Testis (tissue), 3 donors: ENCODE measurements around the gene CELF2. TPM values are rescaled to one million over a fixed set of nuclear protein-coding genes. Genes with fewer than 3 reads are reported as not detected.
A peak's percentile ranks its signal among the peaks of the same experiment; 100 is the strongest.
"Not testable (repeated sequence)": the region's sequence is repeated elsewhere in the genome, so short reads cannot be mapped to it uniquely, and the experiment has no call there.

ENCODE experiments used
- DNase-seq: peaks from one replicate; pipeline ENCODE4 v3.0.0-alpha.2; 2019
- H3K27ac ChIP-seq, 2 donors: fragments of 200-600 bp; sonication (generic); one replicate each; pipeline ENCODE4 v1.5.1; 2019
- H3K27me3 ChIP-seq: fragments of 200-600 bp; sonication (generic); one replicate; pipeline ENCODE4 v1.5.1; 2019
- H3K36me3 ChIP-seq: fragments of 200-600 bp; sonication (generic); one replicate; pipeline ENCODE4 v1.5.1; 2017; ENCODE audit warnings: low read depth; ENCODE audit errors: missing control alignments
- H3K4me1 ChIP-seq: fragments of 200-600 bp; sonication (generic); one replicate; pipeline ENCODE4 v1.5.1; 2019
- H3K4me3 ChIP-seq, 2 donors: fragments of 200-600 bp; sonication (generic); one replicate each; pipeline ENCODE4 v1.5.1; 2017 to 2019
- H3K9me3 ChIP-seq: fragments of 200-600 bp; sonication (generic); one replicate; pipeline ENCODE4 v1.5.1; 2017
- CTCF ChIP-seq, 3 experiments: fragments of 450-650 bp in 2 of 3; fragments of 200-600 bp in 1 of 3; sonication (generic) in 1 of 3; IDR thresholded peaks; one replicate each; pipeline ENCODE4 v1.5.1; 2016 to 2019; ENCODE audit warnings: antibody characterized with exemption in 3 of 3, mild to moderate bottlenecking in 2 of 3, moderate library complexity in 1 of 3
- POLR2A ChIP-seq: fragments of 450-650 bp; IDR thresholded peaks from one replicate; pipeline ENCODE4 v1.6.1; 2017; ENCODE audit warnings: antibody characterized with exemption, mild to moderate bottlenecking, moderate library complexity
- WGBS, 2 donors: methylation state at CpG; one replicate each; pipeline ENCODE4 v1.1.5; 2018; 5-methylcytosine and 5-hydroxymethylcytosine counted together
- intact Hi-C: fragments of 100-400 bp; cut with DNase I; formaldehyde crosslinking; loops from one replicate; pipeline ENCODE4 v1.15.1; 2023; ENCODE audit warnings: low total_unique reads
- polyA plus RNA-seq: library from polyadenylated mRNA; stranded (reverse); fragments of 350-450 nt; fragmentation: Illumina TruSeq; extraction: RNeasy Lipid Tissue Mini Kit (QIAGEN cat#74804); gene quantifications from one replicate; pipeline ENCODE4 v1.2.3, GENCODE V29; 2014; ENCODE audit warnings: low read depth, low replicate concordance; ENCODE audit not compliant: insufficient read depth
- total RNA-seq, 2 donors: library from RNA; depleted of rRNA; stranded (reverse); fragments of >200 nt; gene quantifications; one replicate each; pipeline ENCODE4 v1.2.3, GENCODE V29; 2016

The CELF2 gene
- total and polyA plus RNA-seq, 3 donors from 2014 or later: 17.5 to 41.6 (median 27.8) TPM

- 86 to 91% methylated on average over 5 of the region's 5 CpGs for WGBS, 2 donors
- no peak for DNase-seq
- Histone ChIP-seq H3K36me3 (no peaks in the 10 kb centered on the region), H3K27ac (no peak overlapping the region), H3K4me1 (no peaks in the 10 kb centered on the region), H3K9me3 (no peaks in the 10 kb centered on the region), H3K27me3 (no peaks in the 10 kb centered on the region), H3K4me3 (no peak overlapping the region)
- intact Hi-C loops: no loop called here
- TF ChIP-seq CTCF (IDR thresholded peaks at IDR 0.05) (no peak), POLR2A (no peak)
Observed at GRCh38 chr10:11341283-11341960, 323.8 kb downstream of the CELF2 start.

DNA sequence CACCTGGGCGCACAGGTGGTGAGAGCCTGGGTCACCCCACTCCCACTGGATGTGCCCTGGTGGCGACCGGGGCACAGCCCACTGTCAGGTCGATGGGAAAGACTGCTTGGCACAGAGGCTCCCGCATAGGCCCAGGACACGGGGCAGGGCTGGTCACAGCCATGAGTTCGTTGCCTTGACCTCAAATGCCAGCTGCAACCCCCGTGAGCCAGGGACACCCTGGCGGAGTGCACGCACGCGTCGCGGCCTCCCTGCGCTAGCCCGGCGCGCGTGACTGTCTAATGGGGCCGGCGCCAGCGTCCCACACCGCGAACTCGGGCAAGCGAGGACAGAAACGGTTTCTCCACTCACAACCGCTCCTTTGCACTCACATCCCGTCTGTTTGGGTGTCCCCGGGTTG is 326.4 kb downstream of the CELF2 start:
- H3K27ac ChIP-seq: no peak overlapping the region
- H3K9me3 ChIP-seq: no peaks in the 10 kb centered on the region
- H3K4me1 ChIP-seq: no peaks in the 10 kb centered on the region
- H3K36me3 ChIP-seq: no peaks in the 10 kb centered on the region
- no peaks in the 10 kb centered on the region for H3K27me3 ChIP-seq
- DNase-seq: no peak
- TF ChIP-seq POLR2A (no peak), CTCF (IDR thresholded peaks at IDR 0.05) (no peak)
- intact Hi-C loops: no loop called here
- peak overlapping the region; percentile 46 to 47 for H3K4me3 ChIP-seq
- WGBS, 2 donors: 79 to 87% methylated on average over 7 to 30 of the region's 30 CpGs

- Histone ChIP-seq H3K27ac (no peak overlapping the region), H3K4me3 (peak overlapping the region; percentile 46 to 47), H3K4me1 (no peaks in the 10 kb centered on the region), H3K9me3 (no peaks in the 10 kb centered on the region), H3K27me3 (no peaks in the 10 kb centered on the region), H3K36me3 (no peaks in the 10 kb centered on the region)
- WGBS, 2 donors: 70 to 79% methylated on average over 20 to 28 of the region's 28 CpGs
- peak; percentile 72 for DNase-seq
- intact Hi-C loops: no loop called here
- TF ChIP-seq CTCF (IDR thresholded peaks at IDR 0.05): no peak
- no peak for TF ChIP-seq POLR2A
Observed at GRCh38 chr10:11344550-11344949, 326.9 kb downstream of the CELF2 start.

DNA sequence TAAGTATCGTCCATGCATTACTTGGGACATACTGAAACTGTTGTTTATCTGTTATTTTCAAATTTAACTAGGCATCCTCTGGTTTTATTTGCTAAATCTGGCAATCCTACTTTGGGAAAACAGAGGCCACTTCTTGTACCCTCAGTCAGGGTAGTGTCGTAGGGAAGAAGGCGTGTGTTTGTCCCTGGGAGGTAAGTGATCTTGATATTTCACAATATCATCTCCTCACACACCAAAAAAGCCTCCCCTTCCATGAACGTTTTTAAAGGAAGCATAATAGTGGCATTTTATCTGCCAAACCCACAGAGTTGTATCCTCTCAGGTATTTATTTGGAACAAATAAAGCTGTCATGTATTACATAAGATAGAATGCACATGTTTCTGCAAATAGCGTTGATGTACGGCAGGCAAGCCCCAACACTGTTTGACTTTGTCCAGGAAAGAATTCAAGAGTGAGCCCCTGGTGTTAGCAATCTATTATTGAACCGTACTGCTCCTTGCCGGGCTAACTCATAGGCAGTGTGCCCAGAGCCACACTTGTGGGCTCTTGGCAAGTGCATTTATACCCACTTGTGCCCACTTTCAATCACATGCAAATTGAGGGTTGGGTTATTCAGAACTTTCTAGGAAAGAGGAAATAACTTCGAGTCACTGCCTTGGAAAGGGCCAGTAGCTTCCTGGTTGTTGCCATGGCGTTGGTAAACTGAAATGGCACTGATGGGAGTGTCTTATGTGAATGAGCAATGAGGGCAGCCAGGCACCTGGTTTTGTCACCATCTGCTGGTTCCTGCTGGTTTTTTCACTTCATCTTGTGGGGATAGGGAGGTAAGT is 327.8 kb downstream of the CELF2 start:
- Histone ChIP-seq H3K4me1 (no peaks in the 10 kb centered on the region), H3K36me3 (no peaks in the 10 kb centered on the region), H3K27me3 (no peaks in the 10 kb centered on the region), H3K27ac (no peak overlapping the region), H3K9me3 (no peaks in the 10 kb centered on the region), H3K4me3 (peak overlapping the region; percentile 46 to 47)
- WGBS, 2 donors: 35 to 47% methylated on average over 9 to 10 of the region's 10 CpGs
- intact Hi-C loops: no loop called here
- no peak for DNase-seq
- no peak for TF ChIP-seq POLR2A
- no peak for TF ChIP-seq CTCF (IDR thresholded peaks at IDR 0.05)

GRCh38 chr10:11347580-11347979 is 329.9 kb downstream of the CELF2 start:
- H3K36me3 ChIP-seq, H3K4me3 ChIP-seq, H3K4me1 ChIP-seq, DNase-seq, intact Hi-C loops, H3K27me3 ChIP-seq, H3K9me3 ChIP-seq, H3K27ac ChIP-seq: not testable (repeated sequence)
- 92 to 95% methylated on average over 5 of the region's 5 CpGs for WGBS, 2 donors
